Stimulated activated CD4-positive, alpha-beta T cell treated with anti-CD3 and anti-CD28 coated beads, Interleukin-4, amount 100 ng/mL, for 1 hour (primary cell): Measurements from ENCODE around the gene SLC18B1.
A peak's percentile ranks its signal among the peaks of the same experiment; 100 is the strongest.
"Not testable (repeated sequence)": the region's sequence is repeated elsewhere in the genome, so short reads cannot be mapped to it uniquely, and the experiment has no call there.

Experiments
- DNase-seq: peaks from one replicate; pipeline ENCODE4 v3.0.0-alpha.2; 2020

The SLC18B1 gene

DNA sequence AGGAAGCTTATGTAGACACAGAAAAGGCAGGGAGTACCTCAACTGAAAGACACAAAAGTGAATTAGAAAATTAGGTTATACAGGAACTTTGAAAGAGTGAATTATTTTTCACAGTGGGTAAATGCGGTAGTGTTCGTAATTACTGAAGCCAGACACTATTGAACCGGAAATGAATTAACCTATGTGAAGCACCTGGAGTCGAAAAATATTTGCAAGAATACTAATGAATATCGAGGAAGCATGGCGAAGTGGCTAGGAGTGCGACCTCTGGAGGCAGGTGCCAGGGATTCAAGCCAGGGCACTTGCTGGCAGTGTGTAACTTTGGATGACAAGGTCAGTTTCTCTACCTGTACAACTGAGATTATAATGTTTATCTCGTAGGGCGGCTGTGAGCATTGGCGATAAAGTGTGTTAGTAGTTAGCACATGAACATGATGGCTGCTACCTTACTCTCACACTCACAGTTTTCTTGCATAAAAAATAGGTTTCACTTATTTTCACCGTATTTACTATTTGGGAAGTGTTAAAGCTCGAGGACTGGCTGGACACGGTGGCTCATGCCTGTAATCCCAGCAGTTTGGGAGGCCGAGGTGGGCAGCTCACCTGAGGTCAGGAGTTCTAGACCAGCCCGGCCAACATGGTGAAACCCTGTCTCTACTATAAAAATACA lies 567 bp upstream of the SLC18B1 start:
- peak; percentile 75 for DNase-seq

- DNase-seq, result no peak
Measured at GRCh38 chr6:132795461-132795860, 3.0 kb downstream of the SLC18B1 start.

GRCh38 chr6:132792510-132792909 lies 5.9 kb downstream of the SLC18B1 start:
- DNase-seq, result no peak

DNA sequence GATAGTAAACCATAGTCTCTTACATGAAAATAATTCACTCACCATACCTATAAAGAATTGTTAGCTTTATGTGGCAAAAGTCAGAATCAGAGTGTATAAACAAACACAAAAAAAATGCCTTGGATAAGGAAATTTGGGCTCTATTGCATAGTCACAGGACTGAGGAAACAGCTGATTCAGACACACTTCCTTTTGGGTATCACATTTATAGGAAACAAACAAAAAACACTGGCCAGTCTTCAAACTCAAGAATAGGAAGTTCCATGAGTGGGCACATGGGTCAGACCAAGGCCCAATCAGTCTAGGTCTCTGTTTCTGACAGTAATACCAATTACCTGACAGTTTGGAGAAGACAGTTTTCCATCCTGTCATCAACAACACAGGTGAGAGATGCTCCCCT lies 8.0 kb downstream of the SLC18B1 start:
- DNase-seq, result no peak

DNA sequence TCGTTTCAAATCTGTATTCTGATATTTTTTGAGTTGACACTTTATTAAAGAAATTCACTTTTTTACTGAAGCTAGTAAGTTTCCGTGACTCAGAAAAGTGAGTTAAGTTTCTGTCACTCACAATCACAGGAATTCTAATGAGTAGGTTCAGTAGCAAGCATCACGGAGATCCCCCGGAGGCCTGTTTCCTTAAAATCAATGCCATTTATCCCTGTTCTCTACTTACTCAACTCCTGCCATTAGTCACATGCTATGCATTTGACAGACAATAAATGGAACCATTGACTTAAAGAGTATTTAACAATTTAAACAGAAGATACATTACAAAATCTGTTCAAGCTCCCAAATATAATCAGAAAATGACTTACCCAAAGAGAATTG lies 9.1 kb downstream of the SLC18B1 start:
- DNase-seq, result no peak

DNA sequence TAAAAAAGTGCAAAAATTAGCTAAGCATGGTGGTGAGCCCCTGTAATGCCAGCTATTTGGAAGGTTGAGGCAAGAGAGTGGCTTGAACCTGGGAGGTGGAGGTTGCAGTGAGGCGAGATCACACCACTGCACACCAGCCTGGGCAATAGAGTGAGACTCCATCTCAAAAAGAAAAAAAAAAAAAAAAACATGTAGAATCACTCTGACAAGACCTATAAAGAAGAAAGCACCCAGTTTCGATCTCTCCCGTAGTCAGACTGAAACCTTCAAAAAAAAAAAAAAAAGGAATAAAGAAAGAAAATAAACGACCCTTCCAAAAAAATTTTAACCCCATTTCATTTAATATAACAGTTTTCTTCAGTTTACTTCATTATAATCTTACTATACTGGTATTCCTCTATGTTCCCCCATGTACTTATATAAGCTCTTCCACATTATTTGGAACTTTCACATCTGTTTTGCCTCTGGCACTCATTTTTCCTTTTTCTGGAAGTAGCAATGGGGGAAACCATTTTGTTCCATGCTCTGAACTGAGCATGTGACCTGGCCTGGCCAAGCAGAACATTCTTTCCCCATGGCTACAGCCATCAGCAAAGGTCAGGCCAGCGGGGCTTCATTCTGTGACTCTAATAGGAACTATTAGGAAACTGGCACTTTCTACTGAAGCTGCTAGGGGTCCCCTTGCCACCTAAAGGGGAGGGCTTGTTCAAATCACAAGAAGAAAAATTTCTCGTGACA lies 9.6 kb downstream of the SLC18B1 start:
- DNase-seq, result no peak

GRCh38 chr6:132785936-132786335 lies 12.5 kb downstream of the SLC18B1 start:
- DNase-seq, result no peak

DNA sequence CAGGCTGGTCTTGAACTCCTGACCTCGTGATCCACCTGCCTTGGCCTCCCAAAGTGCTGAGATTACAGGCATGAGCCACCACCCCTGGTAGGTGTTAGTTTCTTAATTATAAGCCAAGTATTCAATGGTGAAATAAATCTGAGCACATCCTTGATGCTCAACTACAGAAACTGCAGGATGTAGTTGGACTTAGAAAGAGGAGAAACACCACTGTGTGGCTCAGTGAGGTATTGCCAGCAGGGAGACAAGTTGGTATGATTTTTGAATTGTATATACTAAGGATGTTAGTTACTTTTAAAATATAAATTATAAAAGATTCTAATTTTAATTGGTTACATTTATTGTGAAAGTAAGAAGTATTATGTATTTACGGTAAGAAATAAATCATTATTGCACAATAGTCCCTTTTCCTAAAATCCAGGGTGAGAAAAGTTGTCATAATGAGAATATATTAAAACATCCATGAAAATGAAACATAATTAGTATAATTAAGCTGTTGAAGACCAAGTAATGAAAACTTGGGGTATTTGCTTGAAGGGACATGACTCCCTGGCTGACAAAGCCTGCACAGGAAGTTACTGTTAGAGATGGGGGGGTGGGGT lies 17.6 kb downstream of the SLC18B1 start:
- no peak for DNase-seq

GRCh38 chr6:132777881-132778280 lies 20.6 kb downstream of the SLC18B1 start:
- not testable (repeated sequence) for DNase-seq

DNA sequence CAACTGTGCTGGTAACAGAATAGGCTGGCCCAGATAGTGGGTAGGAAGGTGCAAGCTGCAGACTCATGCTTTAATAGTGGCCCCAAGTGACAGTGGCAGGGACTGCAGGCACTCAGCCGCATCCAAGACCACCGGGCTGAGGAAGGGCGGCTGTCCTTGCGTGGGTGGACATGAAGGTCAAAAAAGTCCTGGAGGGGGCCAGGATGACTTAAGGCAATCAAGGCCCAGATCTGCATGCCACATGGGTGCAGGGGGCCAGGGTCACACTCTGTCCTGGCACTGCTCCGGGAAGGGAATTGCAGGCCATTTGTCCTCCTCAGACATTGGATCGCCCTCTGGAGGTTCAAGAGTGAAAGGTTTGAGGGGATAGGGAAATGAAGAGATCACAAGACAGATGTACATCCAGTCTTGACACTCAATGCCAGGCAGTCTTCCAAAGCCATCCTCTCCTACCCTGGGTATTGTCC lies 30.4 kb downstream of the SLC18B1 start:
- DNase-seq, result peak; percentile 2

DNA sequence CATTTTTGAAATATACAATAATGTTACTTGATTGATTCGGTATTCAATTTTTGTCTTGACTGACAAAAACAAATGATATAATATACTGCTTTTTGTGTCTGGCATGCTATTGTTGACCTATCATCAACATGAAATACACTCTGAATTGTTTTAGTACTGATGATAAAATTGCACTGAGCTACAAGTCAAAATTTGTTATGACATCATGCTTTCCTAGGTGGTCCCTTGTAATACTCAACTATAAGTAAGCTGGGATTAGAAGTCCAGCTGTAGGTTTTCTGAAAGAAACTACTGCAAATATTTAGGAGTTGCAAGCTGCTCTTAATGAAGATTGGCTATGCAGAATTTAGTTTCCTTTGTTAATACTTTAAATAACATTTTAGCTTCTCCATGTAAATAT lies 32.9 kb downstream of the SLC18B1 start:
- no peak for DNase-seq

DNA sequence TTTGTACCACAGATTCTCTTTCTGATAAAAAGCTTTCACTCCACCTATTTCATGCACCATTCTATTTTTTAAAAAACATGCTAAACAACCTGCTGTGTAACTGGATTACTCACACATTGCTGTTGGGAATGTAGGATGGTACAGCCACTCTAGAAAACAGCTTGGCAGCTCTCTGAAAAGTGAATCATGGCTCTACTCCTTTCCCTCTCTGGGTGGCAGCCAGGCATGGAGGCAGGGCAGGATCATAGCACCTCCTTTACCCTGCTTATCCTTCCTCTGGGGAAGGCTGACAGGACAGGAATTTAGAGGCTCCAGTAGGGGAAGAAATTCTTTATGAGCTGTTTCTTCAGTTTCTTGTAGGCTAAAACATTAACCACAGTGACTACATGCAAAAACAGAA lies 34.1 kb downstream of the SLC18B1 start:
- no peak for DNase-seq

- DNase-seq, result peak; percentile 10
Measured at GRCh38 chr6:132763269-132763668, 35.2 kb downstream of the SLC18B1 start.

DNA sequence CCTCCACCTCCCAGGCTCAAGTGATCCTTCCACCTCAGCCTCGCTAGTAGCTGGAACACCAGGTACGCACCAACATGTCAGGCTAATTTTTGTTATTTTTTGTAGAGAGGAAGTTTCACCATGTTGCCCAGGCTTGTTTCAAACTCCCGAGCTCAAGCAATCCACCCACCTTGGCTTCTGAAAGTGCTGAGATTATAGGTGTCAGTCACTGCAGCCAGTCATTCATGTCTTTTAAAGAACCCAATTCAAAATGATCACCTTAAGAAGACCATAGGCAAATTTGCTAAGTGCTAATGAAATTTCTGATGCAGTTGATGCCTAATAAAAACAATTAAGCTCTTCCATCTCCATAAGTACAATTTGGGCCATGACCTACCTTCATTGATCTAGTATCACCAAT lies 38.2 kb downstream of the SLC18B1 start:
- DNase-seq, result no peak

DNA sequence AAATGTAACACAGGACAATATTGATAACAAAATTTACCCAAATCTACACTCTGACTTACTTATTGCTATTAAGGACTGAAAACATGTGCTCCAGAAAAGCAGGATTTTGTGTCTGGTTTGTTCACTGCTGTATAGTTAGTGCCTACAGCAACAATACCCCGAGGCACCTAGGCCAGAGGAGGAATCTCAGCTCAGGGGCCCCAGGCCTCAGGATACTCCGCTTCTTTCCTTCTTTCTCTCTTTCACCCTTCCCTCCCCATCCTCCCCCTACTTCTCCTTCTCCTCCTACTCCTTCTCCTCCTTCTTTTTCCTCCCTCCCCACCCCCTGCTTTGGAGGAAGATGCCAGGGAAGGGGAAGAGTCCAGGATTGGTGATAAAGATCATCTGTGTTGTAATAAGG lies 39.7 kb downstream of the SLC18B1 start:
- DNase-seq, result no peak

DNA sequence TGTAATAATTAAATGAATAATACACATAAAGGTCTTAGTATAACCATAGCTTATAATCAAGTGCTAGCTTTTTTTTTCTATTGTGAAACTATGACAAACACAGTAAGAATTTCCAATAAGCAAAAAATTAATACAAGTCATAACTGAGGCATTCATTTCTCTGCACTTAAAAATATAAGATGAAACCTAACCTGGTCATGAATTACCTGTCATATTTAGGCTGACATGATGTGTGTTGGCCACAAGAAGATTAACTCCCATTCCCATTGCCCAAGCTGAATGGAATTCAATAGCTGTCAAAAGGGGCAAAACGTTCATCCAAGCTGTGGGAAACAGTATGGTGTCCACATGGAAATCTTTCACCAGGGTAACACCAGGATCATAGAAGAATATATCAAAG lies 46.2 kb downstream of the SLC18B1 start:
- DNase-seq, result no peak

DNA sequence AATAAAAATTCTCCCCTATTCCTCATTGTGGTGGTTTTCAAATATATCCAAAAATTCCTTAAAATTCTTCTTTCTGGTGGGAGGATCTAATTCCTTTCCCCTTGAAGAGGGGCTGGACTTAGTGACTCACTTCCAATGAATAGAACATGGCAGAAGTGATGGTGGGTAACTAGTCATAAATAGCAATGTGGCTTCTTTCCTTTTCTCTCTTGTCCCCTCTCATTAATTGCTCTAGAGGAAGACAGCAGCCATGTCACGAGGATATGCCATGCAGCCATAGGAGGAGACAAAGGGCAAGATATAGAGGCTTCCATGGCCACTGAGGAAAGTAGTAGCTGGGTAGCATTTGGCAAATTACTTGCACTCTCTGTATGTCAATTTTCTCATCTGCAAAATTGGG lies 46.6 kb downstream of the SLC18B1 start:
- no peak for DNase-seq

DNA sequence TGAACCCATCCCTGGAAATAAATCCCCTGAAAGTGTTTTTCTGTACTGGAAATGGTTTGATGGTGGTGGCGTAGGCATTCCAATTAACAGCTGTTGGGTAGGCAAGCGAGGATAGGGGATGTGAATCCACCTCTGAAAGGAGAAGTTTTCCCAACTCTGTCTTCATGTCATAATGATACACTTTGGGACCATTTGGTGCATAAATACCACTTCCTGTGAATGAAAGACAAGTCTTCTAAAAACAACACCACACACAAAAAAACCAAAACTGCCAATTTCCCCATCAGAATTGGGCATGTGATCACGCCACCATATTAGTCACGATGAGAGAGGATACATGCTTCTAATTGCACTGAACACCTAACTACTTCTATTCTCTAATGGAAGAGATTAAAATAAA lies 47.1 kb downstream of the SLC18B1 start:
- no peak for DNase-seq

GRCh38 chr6:132750455-132751248 lies 47.8 kb downstream of the SLC18B1 start:
- DNase-seq, result no peak

DNA sequence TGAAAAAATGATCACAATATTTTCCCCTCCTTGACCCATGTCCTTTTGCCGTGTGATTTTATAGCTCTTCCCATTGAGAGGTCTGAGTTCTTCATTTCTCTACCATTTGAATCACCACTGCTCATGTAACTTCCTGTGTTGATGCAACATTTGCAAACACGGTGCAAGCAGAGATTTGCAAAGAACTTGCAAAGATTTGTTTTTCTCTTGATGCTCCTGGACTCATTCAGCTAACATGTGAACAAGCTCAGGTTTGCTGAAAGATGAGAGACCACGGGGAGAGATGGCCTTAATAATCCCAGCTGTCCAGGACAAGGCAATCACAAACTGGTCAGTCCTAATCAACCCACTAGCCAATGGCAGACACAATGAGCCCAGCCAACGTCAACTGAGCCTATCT lies 49.3 kb downstream of the SLC18B1 start:
- no peak for DNase-seq

DNA sequence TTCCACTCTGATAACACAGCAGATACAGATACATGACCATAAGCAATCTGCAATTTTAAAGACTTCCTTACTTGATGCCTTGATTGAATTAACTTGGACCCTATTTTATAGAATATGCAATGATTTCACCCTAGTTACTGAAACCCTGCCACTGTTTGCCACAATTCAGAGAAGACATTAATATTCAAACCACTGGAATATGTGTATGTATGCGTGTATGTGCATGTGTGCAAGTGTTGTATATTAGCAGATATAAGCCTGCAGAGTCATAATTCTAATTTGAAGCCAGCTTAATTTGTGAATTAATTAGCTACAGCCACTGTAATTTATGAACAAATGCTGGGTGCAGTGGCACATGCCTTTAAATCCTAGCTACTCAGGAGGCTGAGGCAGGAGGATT lies 50.0 kb downstream of the SLC18B1 start:
- DNase-seq, result no peak

DNA sequence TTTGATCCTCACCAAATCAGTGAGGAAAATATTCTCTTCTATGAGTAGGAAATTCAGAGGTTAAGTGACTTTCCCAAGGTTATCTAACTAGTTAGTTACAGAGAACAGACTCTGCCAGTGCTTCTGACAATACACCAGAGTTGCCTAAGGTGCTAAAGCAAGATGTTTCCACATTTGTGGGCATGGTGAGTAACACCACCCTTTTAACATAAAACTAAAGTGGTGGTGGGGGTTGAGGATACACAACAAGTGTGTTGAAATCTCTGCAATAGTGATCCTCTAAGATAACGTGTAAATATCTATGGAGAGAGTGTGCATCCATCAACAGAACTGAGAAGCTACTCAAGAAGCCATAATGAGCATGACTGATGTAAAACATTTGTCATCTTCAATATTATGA lies 52.4 kb downstream of the SLC18B1 start:
- no peak for DNase-seq

- DNase-seq, result no peak
Measured at GRCh38 chr6:132742495-132742894, 55.9 kb downstream of the SLC18B1 start.

DNA sequence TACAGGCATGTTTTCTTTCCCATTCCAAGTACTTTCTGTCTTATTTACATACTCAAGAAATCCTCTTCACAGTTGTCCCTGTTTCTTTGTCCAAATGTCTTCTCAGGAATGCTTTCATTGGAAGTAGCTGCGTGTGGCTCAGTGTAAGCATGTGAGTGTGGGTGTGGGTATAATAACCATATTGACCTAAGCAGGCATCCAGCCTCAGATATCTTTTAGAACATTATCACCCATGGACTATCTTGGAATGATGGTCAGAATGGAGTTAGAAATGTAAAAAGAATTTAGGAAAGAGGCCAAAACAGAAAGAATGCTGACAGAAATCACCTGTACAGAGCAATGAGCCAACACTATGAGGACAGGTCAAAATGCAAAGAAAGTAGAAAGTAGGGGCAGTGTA lies 57.2 kb downstream of the SLC18B1 start:
- DNase-seq, result no peak
